ENCODE data around the gene POC1A. TPM values are rescaled to one million over a fixed set of nuclear protein-coding genes. Genes with fewer than 3 reads are reported as not detected.

Gene POC1A
- polyA plus RNA-seq, 1 donor (not counting 4 experiments of a cell fraction or from before 2014, with no cell fraction given) = 11.5 TPM

DNA sequence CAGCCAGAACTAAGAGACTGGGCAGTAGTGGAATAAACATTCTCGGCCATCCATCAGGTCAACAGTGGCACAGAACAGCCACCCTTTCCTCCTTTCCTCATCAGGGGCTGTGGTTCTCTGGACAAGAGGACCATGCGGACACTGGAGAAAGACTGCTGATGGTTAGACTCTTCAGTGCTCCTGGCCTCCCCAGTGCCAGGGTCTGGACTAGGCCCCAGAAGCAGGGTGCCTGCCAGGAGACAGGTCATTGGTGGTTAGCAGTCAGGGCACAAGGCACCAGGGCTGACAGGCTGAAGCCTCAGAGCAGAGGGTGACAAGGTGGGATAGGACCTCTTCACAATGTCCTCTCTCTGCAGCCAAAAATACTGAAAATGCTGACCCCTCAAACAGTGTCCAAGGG is 30.1 kb downstream of the POC1A start:
- peaks cover 0 to 18% of the 10 kb centered on the region in 2 experiments for H3K36me3 ChIP-seq (ENCODE audit: control insufficient read depth in 2 of 2, extremely low read depth in 1 of 2, insufficient read depth in 2 of 2, low read length in 2 of 2)
- no peak for DNase-seq (ENCODE audit: low read depth, low spot score)
- no peak for FAIRE-seq
- H3K4me3 ChIP-seq (ENCODE audit: control insufficient read depth in 2 of 3, extremely low read depth in 1 of 3, insufficient read depth in 2 of 3, low read depth in 1 of 3, low read length in 3 of 3) = no peak overlapping the region
- peaks cover 5% of the 10 kb centered on the region for H3K9me1 ChIP-seq (ENCODE audit: control insufficient read depth, extremely low read depth, insufficient read depth, low read length)
- H3K79me2 ChIP-seq (ENCODE audit: control insufficient read depth, insufficient read depth, low read length) = no peaks in the 10 kb centered on the region
- H4K20me1 ChIP-seq (ENCODE audit: control insufficient read depth, extremely low read depth, insufficient read depth, low read length) = no peaks in the 10 kb centered on the region
- no peak for TF ChIP-seq EZH2 (IDR thresholded peaks at IDR 0.05; ENCODE audit: low read length)
- TF ChIP-seq CTCF (optimal IDR thresholded peaks at IDR 0.05 in 1 of 3, IDR thresholded peaks at IDR 0.05 in 1 of 3, conservative IDR thresholded peaks at IDR 0.05 in 1 of 3; ENCODE audit: extremely low read depth in 1 of 3, insufficient read depth in 2 of 3, low read length in 3 of 3) = no peak
- H3K27me3 ChIP-seq (ENCODE audit: control insufficient read depth, extremely low read depth, insufficient read depth, low read length) = no peaks in the 10 kb centered on the region
- dilution Hi-C loops (cut with MboI; ENCODE audit: extremely low pct_ligation_motif_present, low sequenced_read_pairs) = no loop called here
- H3K27ac ChIP-seq (ENCODE audit: control insufficient read depth, insufficient read depth, low read length) = no peak overlapping the region
- no peaks in the 10 kb centered on the region for H3K9me3 ChIP-seq (ENCODE audit: control insufficient read depth, low read depth, low read length)
- no peak overlapping the region for H3K9ac ChIP-seq (ENCODE audit: control insufficient read depth, extremely low read depth, insufficient read depth, low read length)
- peaks cover 37% of the 10 kb centered on the region for H3K4me1 ChIP-seq (ENCODE audit: control insufficient read depth, extremely low read depth, insufficient read depth, low read length)
- H2AFZ ChIP-seq (ENCODE audit: control insufficient read depth, low read length) = no peak overlapping the region
- no peak overlapping the region for H3K4me2 ChIP-seq (ENCODE audit: control insufficient read depth, extremely low read depth, insufficient read depth, low read depth, low read length)

- no peak overlapping the region for H3K4me2 ChIP-seq (ENCODE audit: control insufficient read depth, extremely low read depth, insufficient read depth, low read depth, low read length)
- H3K4me3 ChIP-seq (ENCODE audit: control insufficient read depth in 2 of 3, extremely low read depth in 1 of 3, insufficient read depth in 2 of 3, low read depth in 1 of 3, low read length in 3 of 3) = no peak overlapping the region
- H3K9ac ChIP-seq (ENCODE audit: control insufficient read depth, extremely low read depth, insufficient read depth, low read length) = no peak overlapping the region
- no peaks in the 10 kb centered on the region for H3K9me3 ChIP-seq (ENCODE audit: control insufficient read depth, low read depth, low read length)
- no peaks in the 10 kb centered on the region for H4K20me1 ChIP-seq (ENCODE audit: control insufficient read depth, extremely low read depth, insufficient read depth, low read length)
- H3K9me1 ChIP-seq (ENCODE audit: control insufficient read depth, extremely low read depth, insufficient read depth, low read length) = peaks cover 5% of the 10 kb centered on the region
- H3K4me1 ChIP-seq (ENCODE audit: control insufficient read depth, extremely low read depth, insufficient read depth, low read length) = peaks cover 37% of the 10 kb centered on the region
- dilution Hi-C loops (cut with MboI; ENCODE audit: extremely low pct_ligation_motif_present, low sequenced_read_pairs) = no loop called here
- FAIRE-seq (peak; percentile 98), DNase-seq (ENCODE audit: low read depth, low spot score) (peak; percentile 71)
- no peaks in the 10 kb centered on the region for H3K27me3 ChIP-seq (ENCODE audit: control insufficient read depth, extremely low read depth, insufficient read depth, low read length)
- H3K27ac ChIP-seq (ENCODE audit: control insufficient read depth, insufficient read depth, low read length) = no peak overlapping the region
- H2AFZ ChIP-seq (ENCODE audit: control insufficient read depth, low read length) = no peak overlapping the region
- TF ChIP-seq CTCF (optimal IDR thresholded peaks at IDR 0.05 in 1 of 3, IDR thresholded peaks at IDR 0.05 in 1 of 3, conservative IDR thresholded peaks at IDR 0.05 in 1 of 3; ENCODE audit: extremely low read depth in 1 of 3, insufficient read depth in 2 of 3, low read length in 3 of 3) (peak; percentile 99 to 100 (median 99)), EZH2 (IDR thresholded peaks at IDR 0.05; ENCODE audit: low read length) (no peak)
- H3K79me2 ChIP-seq (ENCODE audit: control insufficient read depth, insufficient read depth, low read length) = no peaks in the 10 kb centered on the region
- H3K36me3 ChIP-seq (ENCODE audit: control insufficient read depth in 2 of 2, extremely low read depth in 1 of 2, insufficient read depth in 2 of 2, low read length in 2 of 2) = peaks cover 0 to 18% of the 10 kb centered on the region in 2 experiments
Measured at GRCh38 chr3:52123106-52123725, 31.0 kb downstream of the POC1A start.

All from keratinocyte (primary cell).